ENCODE results near the gene MAPK12. TPM values are rescaled to one million over a fixed set of nuclear protein-coding genes. Genes with fewer than 3 reads are reported as not detected.

The MAPK12 gene
- total and polyA plus RNA-seq, 9 of the 15 experiments (the other 6 are each of a cell fraction or from before 2014, with no cell fraction given) = 0.79 to 71.5 (median 32.8) TPM

DNA sequence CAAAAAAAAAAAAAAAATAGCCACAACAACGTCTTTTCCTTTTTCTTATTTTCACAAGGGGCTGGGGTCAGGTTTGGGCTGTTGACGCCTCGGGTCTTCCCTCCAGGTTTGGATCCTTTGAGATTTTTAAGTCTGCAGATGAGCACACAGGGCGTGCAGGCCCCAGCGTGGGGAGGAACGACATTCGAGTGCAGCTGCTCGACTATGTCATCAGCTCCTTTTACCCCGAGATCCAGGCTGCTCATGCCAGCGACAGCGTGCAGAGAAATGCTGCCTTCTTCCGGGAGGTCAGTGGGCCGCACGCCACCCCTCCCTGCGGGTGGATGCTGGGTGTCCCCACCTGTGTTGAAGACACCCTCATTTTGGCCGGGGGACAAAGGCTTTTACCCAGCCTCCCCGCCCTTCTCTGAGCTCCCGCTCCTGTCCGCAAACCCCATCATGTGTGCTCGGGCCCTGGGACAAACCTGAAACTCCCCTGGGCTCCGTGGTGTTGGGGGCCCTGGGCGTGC, 53.0 kb downstream of the MAPK12 start (continued):
- TF ChIP-seq, protein P1, sequence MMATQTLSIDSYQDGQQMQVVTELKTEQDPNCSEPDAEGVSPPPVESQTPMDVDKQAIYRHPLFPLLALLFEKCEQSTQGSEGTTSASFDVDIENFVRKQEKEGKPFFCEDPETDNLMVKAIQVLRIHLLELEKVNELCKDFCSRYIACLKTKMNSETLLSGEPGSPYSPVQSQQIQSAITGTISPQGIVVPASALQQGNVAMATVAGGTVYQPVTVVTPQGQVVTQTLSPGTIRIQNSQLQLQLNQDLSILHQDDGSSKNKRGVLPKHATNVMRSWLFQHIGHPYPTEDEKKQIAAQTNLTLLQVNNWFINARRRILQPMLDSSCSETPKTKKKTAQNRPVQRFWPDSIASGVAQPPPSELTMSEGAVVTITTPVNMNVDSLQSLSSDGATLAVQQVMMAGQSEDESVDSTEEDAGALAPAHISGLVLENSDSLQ (IDR thresholded peaks at IDR 0.05) = no peak
- TF ChIP-seq, protein P2, sequence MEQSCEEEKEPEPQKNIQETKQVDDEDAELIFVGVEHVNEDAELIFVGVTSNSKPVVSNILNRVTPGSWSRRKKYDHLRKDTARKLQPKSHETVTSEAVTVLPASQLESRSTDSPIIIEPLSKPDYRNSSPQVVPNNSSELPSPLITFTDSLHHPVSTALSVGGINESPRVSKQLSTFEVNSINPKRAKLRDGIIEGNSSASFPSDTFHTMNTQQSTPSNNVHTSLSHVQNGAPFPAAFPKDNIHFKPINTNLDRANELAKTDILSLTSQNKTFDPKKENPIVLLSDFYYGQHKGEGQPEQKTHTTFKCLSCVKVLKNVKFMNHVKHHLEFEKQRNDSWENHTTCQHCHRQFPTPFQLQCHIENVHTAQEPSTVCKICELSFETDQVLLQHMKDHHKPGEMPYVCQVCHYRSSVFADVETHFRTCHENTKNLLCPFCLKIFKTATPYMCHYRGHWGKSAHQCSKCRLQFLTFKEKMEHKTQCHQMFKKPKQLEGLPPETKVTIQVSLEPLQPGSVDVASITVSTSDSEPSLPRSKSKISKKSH (CRISPR knock-in tag; IDR thresholded peaks at IDR 0.05) = no peak
- TF ChIP-seq ZNF311 (CRISPR knock-in tag; IDR thresholded peaks at IDR 0.05) = no peak
- TF ChIP-seq RBM34 (IDR thresholded peaks at IDR 0.05; ENCODE audit: borderline replicate concordance, insufficient read depth, low read length) = no peak

DNA sequence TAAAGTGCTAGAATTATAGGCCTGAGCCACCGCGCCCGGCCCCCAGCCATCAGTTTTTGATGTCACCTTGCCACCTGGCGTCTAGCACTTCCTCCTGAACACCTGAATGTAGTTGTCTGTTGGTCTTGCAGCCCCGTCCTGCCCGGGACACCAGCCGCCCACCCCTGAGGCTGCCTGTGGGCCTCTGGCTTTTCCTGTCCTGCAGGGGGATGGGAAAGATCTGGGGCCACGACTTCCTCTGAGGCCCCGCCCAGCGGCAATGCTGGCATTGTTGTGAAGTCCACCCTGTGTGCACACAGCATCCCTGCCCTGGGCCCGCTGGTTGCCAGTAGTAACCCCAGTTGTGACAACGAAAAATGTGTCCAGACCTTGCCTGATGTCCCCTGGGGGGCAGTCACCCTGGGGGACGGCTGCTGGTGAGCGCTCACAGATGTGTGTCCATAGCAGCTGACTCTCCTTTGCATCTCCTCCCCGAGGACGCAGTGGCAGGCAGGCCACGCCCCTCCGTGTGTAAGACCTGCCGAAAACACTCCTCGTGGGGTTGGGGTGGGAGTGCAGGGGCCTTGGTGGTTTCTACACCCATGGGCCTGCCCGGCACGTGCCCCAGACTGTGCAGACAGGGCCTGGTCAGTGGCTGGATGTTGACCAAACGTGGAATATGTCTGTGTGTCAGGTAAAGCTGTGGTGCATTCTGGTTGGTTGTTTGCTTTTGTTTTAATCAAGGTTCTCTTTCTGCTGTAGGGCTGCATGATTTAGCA, 53.9 kb downstream of the MAPK12 start:
- H3K9ac ChIP-seq (ENCODE audit: insufficient read depth in 1 of 2, low read depth in 2 of 2, low read length in 2 of 2) = no peak overlapping the region
- FAIRE-seq = no peak
- no peak for DNase-seq (ENCODE audit: extremely low read depth in 1 of 4, low spot score in 3 of 4)
- peaks cover 6% of the 10 kb centered on the region; the same call in 1 of the 3 replicates for H3K79me2 ChIP-seq (ENCODE audit: control insufficient read depth, insufficient read depth, low read length)
- peaks cover 54% of the 10 kb centered on the region for H3K36me3 ChIP-seq (ENCODE audit: control insufficient read depth, insufficient read depth, low read length)
- CTCF ChIA-PET (ENCODE audit: low intra/inter-chr PET ratio) = no interaction called here
- H3K27me3 ChIP-seq (ENCODE audit: control insufficient read depth in 2 of 2, insufficient read depth in 2 of 2, low read length in 2 of 2) = no peaks in the 10 kb centered on the region
- BruUV-seq (replicated peaks) = no TSS peak
- TF ChIP-seq ELF1 (tag; IDR thresholded peaks at IDR 0.05) (no peak), POLR2G (IDR thresholded peaks at IDR 0.05; ENCODE audit: low read depth, low read length) (peak; percentile 57)
- 90% methylated on average over 15 of the region's 23 CpGs for WGBS (ENCODE audit: insufficient coverage, low coverage, missing lambda C conversion rate)
- H3K4me2 ChIP-seq (ENCODE audit: insufficient read depth, low read length) = no peak overlapping the region
- no peak overlapping the region for H3K4me3 ChIP-seq
- H4K20me1 ChIP-seq (replicated peaks; ENCODE audit: control insufficient read depth, insufficient read depth, low read length) = 0 out of 2 replicates have a peak, but pooled peaks cover 3% of the 10 kb centered on the region
- no peak for ATAC-seq
- POLR2A ChIA-PET = no interaction called here
- no peak overlapping the region for H3K27ac ChIP-seq (ENCODE audit: extremely low read depth, low read depth, low read length)
- in situ Hi-C loops (cut with MboI) (no loop called here), intact Hi-C loops (cut with micrococcal nuclease) (no loop called here)
- H3K4me1 ChIP-seq (replicated peaks in 1 of 2; ENCODE audit: control insufficient read depth in 2 of 2, insufficient read depth in 2 of 2, low read length in 2 of 2) = peaks cover 0 to 37% of the 10 kb centered on the region in 2 experiments; a peak in 2 of 5 replicates
- no peaks in the 10 kb centered on the region for H3K9me1 ChIP-seq (ENCODE audit: control insufficient read depth, insufficient read depth, low read length)
- H2AFZ ChIP-seq (ENCODE audit: low read depth, low read length) = no peak overlapping the region
- peaks cover 5% of the 10 kb centered on the region; the same call in 1 of the 2 replicates for H3K9me3 ChIP-seq (replicated peaks; ENCODE audit: control insufficient read depth, insufficient read depth, low read depth, low read length)
